Activated CD4-positive, alpha-beta T cell treated with anti-CD3 and anti-CD28 coated beads for 24 hours (primary cell): Measurements from ENCODE around the gene DCAF8.

ENCODE experiments used
- DNase-seq, 2 donors: peaks; one replicate each; pipeline ENCODE4 v3.0.0-alpha.2; 2020; ENCODE audit warnings: low read depth in 2 of 2

DCAF8 gene

GRCh38 chr1:160205242-160206035, 56.9 kb downstream of the DCAF8 start, which contains the start of gene PEA15:
PEA15 (plus strand) TSS chr1:160205384; CDS start chr1:160211545, 6,161 bp downstream.
- peak; percentile 58 for DNase-seq

- DNase-seq, result no peak
These were observed 57.7 kb downstream of the DCAF8 start for GRCh38 chr1:160204526-160205241.

GRCh38 chr1:160200786-160201185, 61.6 kb downstream of the DCAF8 start:
- no peak for DNase-seq

DNA sequence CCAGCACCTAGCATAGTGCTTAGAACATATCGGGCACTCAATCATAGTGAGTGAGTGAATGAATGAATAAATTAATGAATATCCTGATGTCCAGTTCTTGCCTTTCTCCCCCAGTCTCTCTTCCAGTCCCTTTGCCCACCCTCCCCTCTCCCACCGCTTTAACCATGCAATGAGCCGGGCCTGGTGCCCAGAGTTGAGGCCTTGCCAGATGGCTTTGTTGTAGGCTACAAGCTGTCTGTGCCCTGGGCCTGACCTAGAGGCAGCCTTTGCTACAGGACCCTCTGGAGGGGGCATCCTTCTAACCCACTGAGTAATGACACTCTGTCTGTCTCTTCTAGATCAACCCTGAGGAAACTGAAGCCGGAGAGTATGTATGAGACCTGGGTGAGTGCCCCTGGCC, 65.1 kb downstream of the DCAF8 start:
- DNase-seq, result no peak

DNA sequence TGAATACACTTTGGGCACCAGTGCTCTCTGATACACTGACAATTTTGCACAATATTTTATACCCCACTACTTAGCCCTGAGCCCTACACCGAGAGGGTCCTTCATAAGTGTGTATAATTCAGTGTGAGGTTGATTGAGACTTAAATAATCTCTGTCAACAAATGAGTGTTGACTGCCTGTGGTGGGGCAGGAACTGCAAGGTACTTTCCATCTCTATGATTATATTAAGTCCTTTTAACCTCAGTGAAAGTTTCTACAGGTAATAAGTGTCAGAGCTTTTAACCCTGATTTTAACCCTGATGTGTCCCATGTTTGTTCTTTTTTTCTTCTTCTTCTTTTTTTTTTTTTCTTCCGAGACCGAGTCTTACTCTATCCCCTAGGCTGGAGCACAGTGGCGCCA, 66.2 kb downstream of the DCAF8 start:
- no peak for DNase-seq

- DNase-seq, result no peak
These were observed 67.7 kb downstream of the DCAF8 start for GRCh38 chr1:160194737-160195059.

- no peak for DNase-seq
These were observed 68.3 kb downstream of the DCAF8 start for GRCh38 chr1:160193832-160194736.

DNA sequence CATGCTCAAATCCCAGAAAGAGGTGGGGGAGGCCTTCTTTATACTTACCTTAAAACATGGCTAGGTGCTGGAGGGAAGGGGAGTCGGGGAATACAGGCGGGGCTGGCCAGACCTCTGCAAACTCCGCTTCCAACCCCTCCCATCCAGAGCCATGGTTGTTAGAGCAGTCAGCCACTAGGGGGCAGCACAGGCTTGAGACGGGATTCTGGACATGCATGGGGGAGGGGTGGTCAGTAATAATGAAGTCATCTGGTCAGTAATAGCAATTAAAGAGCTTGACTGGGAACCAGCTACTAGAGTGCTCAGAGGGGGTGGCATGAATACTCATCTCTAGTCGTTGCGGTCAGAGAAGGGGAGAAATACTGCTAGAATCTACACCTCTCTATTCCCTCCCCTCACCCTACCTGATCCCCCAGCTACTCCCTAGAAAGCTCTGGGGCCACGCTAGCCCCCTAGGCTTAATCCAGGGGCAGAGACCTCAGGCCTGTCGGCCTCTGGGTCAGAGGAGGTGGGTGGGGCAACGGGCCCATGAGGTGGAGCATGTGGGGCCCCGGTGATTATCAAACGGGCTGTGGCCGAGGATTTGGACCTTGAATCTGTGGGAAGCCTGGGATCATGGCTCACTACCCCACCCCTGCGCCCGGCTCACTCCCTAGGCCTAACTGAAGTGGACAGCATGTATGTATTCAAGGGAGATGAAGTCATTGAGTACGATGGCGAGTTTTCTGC, 69.1 kb downstream of the DCAF8 start:
- peak; percentile 76 to 78 for DNase-seq

- no peak for DNase-seq
These were observed 70.1 kb downstream of the DCAF8 start for GRCh38 chr1:160192234-160192633.

GRCh38 chr1:160191756-160192155, 70.6 kb downstream of the DCAF8 start:
- no peak for DNase-seq

DNA sequence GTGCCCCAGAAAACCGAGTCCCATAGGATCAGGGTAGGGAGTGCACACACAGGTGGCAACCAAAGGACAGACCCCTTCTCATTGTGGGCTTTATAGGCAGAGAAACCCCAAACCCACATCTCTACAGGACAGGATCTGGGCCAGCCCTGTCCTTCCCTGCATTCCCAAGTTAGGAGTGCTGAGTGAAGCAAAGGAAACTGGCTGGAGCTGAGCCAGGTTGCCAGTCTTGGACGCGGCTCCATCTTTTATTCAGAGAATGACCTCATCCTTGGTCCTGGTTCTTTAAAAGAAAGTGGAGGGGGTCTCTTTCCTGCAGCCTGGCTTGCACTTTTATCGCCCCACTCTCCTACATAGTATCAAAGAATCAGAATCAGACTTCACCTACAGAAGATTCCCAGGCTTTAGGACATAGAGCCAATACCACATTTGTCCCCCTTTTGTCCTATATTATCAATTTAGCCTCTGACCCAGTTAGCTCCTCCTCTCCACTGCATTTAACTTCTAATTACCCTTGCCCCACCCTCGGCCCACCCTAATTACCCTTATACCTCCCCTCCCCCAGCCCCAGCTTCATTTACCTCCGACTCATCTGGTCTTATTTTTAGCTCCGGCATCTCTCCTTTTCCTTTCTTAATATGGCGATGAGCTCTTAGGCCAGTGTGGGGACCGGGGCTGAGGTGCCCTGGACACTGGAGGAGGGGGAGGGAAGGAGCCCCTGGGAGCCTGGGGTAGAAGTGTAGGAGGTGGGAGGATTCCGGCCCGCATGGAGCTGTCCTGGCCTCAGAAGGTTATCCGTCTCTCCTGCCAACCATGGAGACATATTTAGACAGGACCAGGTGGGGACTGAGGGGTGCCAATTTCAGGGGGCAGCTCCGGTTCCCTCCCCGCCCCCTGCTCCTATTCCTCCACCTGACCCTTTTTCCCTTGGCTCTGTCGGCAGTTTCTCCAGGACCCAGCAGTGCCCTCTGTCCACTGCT, 72.4 kb downstream of the DCAF8 start, which contains the start of gene CASQ1:
CASQ1 (plus strand) TSS at position 927 of the 977 bp plus-strand sequence. CDS start 177 bp downstream, outside the sequence.
- DNase-seq, result no peak

DNA sequence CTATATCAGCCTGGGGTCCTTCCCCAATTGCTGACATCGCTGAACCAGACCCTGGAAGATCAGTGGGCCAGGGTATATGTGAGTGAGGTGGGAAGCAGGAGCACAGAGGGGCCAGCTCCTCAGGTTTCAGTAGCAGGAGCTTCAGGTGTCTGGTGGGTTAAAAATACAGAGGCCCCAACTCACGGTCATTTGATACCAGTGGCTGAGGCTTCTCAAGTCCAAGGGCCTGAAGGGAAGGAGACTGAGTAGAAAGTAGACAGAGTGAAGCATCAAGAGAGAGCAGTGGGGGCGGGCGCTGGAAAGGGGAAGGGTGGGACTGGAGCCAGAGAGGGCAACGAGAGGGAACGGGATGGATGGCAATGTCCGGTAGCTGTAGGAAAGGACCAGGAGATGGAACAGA, 74.0 kb downstream of the DCAF8 start:
- no peak for DNase-seq

DNA sequence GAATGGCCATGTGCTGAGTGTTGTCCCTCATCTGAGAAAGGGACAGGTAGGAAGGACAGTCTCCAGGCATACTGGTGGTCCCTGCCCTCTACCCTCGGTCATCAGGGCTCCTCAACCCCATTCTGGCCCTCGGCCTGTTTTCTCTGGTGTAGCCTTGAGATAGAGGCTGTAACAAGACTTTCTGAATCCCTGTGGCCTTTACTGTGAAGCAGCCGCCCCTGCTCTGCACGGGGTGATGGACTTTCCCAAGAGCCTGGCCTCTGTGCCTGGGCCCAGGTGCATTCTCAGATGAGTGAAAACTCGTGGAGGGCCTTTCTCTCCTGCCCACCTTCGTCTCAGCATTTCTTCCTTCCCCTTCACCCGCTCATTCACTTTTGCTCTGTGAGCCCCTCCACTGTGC, 74.9 kb downstream of the DCAF8 start:
- no peak for DNase-seq

DNA sequence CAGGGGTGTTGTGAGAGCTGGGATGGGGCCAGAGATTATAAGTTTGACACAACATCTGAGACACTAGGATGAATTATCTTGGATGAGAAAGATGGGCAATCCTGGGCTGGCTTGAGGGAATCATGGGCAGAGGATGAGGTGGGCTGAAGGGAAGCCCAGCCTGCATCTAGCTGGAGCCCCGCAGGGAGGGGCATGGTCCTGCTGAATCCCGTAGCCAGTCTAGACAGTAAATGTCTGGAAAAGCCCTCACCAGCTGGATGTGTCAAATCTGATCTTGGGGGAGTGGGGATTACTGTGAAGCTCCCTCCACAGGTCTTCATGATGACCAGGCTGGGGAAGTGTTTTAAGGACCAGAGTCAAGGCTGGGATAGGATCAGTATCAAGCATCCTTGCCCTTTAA, 75.6 kb downstream of the DCAF8 start:
- no peak for DNase-seq

GRCh38 chr1:160186246-160186645, 76.1 kb downstream of the DCAF8 start:
- DNase-seq, result no peak

DNA sequence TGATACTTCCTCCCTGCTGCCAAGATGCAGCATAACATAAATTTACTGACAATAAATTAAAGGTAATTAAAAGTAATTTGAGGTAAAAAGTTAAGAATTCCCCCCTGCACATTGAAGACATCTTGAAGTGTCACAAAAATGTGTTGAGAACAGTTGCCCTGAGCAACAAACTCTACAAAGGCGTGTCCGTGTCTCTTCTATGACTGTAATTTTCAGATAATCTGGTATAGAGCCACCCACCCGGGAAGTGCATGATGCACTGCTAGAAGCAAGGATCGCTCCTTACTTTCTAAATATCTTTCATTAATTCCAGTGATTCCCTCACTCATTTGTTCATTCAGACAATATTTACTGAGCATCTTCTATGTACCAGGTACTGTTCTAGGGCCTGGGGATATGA, 83.0 kb downstream of the DCAF8 start:
- no peak for DNase-seq

GRCh38 chr1:160178731-160179130, 83.6 kb downstream of the DCAF8 start:
- no peak for DNase-seq

- no peak for DNase-seq
These were observed 84.7 kb downstream of the DCAF8 start for GRCh38 chr1:160177667-160178066.

DNA sequence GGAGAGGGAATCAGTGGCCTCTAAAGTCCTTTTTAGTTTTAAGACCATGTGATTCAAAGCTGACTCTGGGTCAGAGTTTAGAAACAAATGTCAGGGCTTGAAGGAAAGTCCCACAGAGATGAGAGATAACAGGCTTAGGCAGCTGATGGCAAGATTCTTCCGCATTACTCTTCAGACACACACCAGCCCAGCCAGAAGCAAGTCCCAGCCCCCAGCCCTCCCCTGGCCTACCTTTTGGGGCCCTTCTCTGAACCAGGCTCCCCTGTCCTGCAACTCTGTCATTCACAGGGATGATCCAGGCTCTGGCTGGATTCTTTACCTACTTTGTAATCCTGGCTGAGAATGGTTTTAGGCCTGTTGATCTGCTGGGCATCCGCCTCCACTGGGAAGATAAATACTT, 85.1 kb downstream of the DCAF8 start:
- DNase-seq, result no peak

- DNase-seq, result no peak
These were observed 90.4 kb downstream of the DCAF8 start for GRCh38 chr1:160171980-160172379.
